LNCaP clone FGC (cell line): ENCODE data around the gene UST.

Experiments
- DNase-seq: peaks from one replicate; pipeline ENCODE4 v3.0.0-alpha.2; 2011; ENCODE audit warnings: low read depth
- H3K4me3 ChIP-seq: 2 replicates; pipeline ENCODE4 v1.5.1; 2011; ENCODE audit warnings: mild to moderate bottlenecking, low read depth, low read length, control low read depth
- TF ChIP-seq, protein P1 (sequence below): IDR thresholded peaks from 2 replicates; pipeline ENCODE4 v1.5.1; 2012; ENCODE audit warnings: mild to moderate bottlenecking; ENCODE audit not compliant: control insufficient read depth, insufficient read depth; ENCODE audit errors: extremely low read depth

UST gene

DNA sequence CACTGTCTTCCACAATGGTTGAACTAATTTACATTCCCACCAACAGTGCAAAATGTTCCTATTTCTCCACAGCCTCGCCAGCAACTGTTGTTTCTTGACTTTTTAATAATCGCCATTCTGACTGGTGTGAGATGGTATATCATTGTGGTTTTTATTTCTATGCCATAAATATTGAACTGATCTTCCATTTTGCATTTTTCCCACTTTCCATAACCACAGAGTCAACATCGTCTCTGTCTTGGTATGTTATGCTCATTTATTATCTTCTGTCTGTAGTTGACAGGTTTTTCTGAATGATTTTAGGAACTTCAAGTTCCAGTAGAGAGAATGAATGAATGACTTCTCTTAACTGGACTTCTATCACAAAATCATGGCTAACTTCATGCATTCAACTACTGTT lies 259.8 kb downstream of the UST start:
- no peak overlapping the region for H3K4me3 ChIP-seq
- DNase-seq: no peak
- TF ChIP-seq, protein P1, sequence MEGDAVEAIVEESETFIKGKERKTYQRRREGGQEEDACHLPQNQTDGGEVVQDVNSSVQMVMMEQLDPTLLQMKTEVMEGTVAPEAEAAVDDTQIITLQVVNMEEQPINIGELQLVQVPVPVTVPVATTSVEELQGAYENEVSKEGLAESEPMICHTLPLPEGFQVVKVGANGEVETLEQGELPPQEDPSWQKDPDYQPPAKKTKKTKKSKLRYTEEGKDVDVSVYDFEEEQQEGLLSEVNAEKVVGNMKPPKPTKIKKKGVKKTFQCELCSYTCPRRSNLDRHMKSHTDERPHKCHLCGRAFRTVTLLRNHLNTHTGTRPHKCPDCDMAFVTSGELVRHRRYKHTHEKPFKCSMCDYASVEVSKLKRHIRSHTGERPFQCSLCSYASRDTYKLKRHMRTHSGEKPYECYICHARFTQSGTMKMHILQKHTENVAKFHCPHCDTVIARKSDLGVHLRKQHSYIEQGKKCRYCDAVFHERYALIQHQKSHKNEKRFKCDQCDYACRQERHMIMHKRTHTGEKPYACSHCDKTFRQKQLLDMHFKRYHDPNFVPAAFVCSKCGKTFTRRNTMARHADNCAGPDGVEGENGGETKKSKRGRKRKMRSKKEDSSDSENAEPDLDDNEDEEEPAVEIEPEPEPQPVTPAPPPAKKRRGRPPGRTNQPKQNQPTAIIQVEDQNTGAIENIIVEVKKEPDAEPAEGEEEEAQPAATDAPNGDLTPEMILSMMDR: no peak

DNA sequence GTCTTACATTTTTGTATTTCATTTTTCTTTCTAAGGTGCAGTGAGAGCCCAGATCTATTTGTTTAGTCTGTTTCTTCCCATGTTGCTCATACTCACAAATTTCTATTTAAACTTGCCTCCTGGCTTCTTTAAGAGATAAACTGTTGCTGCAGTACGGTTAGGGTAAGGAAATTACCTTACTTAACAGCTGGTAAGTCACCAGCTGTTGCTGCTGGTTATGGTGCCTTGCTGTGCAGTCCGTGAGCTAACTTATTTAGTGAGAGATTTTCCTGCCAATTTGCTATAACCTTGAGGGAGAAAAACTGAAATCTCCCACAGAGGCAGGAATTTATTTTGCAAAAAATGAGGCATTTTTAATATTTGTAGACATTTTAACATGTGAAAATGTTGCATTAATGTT lies 261.0 kb downstream of the UST start:
- TF ChIP-seq, protein P1: no peak
- H3K4me3 ChIP-seq: no peak overlapping the region
- DNase-seq: no peak

DNA sequence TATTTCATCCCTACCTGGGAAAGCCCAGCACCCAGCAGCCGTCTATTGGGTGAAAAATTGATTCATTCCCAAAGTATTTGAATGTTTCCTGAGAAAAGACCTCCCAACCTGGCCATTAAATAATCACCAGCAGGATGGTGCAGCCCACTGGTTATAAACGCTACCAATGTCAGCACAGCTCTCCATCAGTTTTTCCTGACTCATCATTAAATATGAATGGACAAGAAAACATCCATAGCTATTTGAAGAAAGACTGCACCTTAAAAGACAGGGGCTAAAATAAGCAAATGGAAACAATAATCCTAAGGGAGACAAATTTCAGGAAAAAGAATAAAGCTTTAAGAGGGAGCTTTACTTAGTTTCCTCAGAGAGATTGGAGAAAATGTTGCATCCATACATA lies 261.9 kb downstream of the UST start:
- no peak for DNase-seq
- TF ChIP-seq, protein P1: no peak
- no peak overlapping the region for H3K4me3 ChIP-seq

DNA sequence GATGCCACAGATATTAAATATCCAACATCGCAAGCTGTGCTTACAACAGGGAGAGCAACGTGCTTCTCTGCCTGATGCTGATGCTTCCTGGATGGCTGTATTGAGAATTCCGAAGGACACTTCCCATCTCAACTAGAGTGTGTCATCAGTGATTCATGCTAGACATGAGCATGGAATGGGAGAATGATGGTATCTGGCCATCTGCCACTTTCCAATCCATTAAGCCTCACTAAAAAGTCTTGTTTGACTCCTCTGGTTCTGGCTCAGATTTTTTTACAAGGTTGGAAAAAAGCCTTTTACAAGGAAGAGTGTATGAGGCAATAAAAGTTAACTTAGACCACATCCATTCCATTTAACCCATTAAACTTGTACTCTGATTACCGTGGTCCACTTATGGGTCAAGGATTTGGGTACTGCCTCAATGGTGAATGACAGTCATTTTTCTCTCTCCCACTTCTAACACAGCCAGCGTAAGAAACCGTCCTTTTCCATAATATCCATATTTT lies 265.3 kb downstream of the UST start:
- DNase-seq: peak; percentile 88
- TF ChIP-seq, protein P1: no peak
- no peak overlapping the region for H3K4me3 ChIP-seq

DNA sequence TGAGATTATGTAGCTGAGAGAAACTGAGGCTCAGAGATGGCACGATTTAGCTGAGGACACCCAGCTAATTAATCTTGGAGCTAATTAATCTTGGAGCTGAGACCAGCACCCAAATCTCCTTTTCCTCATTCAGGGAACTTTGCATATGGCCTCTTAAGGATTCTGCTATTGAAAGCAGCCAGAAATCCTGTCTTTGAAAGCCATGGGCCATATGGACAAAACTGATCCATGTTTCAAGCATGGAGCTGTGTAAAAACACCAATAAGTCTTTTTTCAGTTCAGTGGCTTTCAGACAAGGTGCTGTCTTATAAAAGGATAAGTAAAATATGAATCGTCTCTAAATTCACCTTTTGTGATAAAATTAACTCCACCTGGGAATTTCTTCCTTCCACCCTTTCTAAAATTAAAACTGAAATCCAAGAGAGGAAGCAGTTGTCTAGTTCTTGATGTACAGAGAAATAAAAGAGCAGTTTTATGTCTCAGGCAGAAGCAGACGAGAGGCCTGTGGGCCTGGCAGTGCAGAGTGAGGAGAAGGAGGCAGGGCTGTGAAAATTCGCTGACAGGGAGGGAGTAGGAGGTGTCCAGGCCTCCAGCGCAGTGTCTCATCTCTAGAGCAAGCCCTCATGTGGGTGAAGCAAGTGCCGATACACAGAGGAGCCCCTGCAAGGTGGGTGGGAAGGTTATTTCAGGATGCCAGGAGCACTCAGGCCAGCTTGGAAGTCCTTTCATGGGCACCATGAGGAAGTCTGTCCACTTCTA lies 266.9 kb downstream of the UST start:
- H3K4me3 ChIP-seq: no peak overlapping the region
- TF ChIP-seq, protein P1: no peak
- DNase-seq: no peak

DNA sequence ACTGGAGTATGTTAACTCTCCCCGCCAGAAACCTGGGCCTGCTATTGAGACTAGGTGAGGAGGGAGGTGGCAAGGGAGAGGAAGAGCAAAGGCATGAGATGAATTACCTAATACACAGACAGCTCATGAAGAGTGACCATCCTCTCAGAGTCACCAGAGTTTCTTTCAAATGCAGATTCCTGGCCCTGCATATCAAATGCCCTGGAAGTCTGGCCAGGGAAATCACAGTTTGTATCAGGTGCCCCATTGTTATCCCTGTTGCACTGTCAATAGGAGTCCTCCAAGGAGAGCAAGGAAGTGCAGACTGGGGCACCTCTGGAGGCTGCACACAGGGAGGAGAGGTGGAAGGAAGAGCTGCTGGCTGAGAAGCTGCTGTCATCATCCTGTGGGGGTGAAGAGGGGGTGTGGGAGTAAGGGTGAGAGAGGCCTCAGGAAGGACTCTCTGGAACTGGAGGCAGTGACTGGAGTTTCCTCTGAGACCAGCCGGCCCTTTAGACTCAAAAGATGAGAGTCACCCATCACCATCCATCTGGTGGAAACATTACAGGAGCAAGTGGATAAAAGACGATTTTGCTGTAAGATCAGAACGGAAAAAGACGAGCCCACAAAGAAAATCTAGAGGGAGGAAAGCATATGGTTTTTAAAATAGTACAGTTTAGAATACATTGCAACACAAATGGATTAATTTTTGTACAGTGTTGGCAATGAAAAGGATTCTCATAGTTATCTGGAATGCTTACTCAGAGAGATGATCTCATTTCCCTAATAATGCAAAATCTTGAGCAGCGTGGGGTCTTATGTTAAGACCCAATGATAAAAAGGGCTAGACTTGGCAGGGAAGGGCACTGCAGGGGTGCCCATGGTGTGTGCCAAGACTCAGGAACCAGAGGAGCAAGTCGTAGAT lies 268.1 kb downstream of the UST start:
- no peak for DNase-seq
- no peak overlapping the region for H3K4me3 ChIP-seq

More for the DNA sequence above, 268.1 kb downstream of the UST start:
- TF ChIP-seq, protein P1: no peak
